ENCODE results near the gene RAD50. TPM values are rescaled to one million over a fixed set of nuclear protein-coding genes. Genes with fewer than 3 reads are reported as not detected.

Gene RAD50
- total and polyA plus RNA-seq, 10 of the 15 experiments (the other 5 are each of a cell fraction or from before 2014, with no cell fraction given): 12.8 to 68.6 (median 47.0) TPM

GRCh38 chr5:132663771-132664695 lies 107.3 kb downstream of the RAD50 start:
- Histone ChIP-seq H3K4me1 (ENCODE audit: control insufficient read depth, insufficient read depth, low read length) (peaks cover 61% of the 10 kb centered on the region), H3K9ac (ENCODE audit: control insufficient read depth, insufficient read depth, low read length) (peak overlapping the region; percentile 66), H4K20me1 (ENCODE audit: control insufficient read depth, insufficient read depth) (no peaks in the 10 kb centered on the region), H3K27me3 (replicated peaks in 1 of 2; ENCODE audit: control insufficient read depth in 2 of 2, insufficient read depth in 2 of 2, low read length in 1 of 2) (no peaks in the 10 kb centered on the region), H3K36me3 (ENCODE audit: control insufficient read depth in 2 of 2, insufficient read depth in 2 of 2, low read length in 1 of 2) (no peaks in the 10 kb centered on the region), H3K79me2 (ENCODE audit: control insufficient read depth, insufficient read depth, low read length) (no peaks in the 10 kb centered on the region), H3K4me2 (ENCODE audit: control insufficient read depth, insufficient read depth) (peak overlapping the region; percentile 65), H3K27ac (ENCODE audit: control insufficient read depth, insufficient read depth) (peak overlapping the region; percentile 96), H2AFZ (ENCODE audit: control insufficient read depth, low read depth, low read length) (peak overlapping the region; percentile 36; the same call in 1 of the 2 replicates), H3K4me3 (no peak overlapping the region), H3K9me3 (replicated peaks; ENCODE audit: control insufficient read depth, insufficient read depth, low read length) (no peaks in the 10 kb centered on the region)
- ATAC-seq (peak; percentile 67), FAIRE-seq (peak; percentile 90), DNase-seq (ENCODE audit: low read depth, low spot score) (peak; percentile 95)
- ChIA-PET SMC1A (ENCODE audit: uncharacterized antibody, unreplicated experiment) (interaction anchor here (0.6 to 12.1 kb wide), 24 partner anchors 11 to 238 kb away, joined by 3 to 156 read pairs (median 6); partner anchors contain the start of genes IL4, IRF1 and KIF3A), POLR2A (interaction anchor here (0.5 to 10.8 kb wide), 14 partner anchors 11 to 139 kb away, joined by 3 to 118 read pairs (median 4); partner anchors contain the start of genes CCNI2, IL4 and KIF3A), RAD21 (ENCODE audit: unreplicated experiment) (interaction anchor here (0.7 to 9.2 kb wide), 27 partner anchors 12 to 250 kb away, joined by 3 to 148 read pairs (median 7); partner anchors contain the start of genes CCNI2, IL4, KIF3A and RAD50), CTCF (interaction anchor here (0.5 to 7.0 kb wide), 18 partner anchors 11 to 629 kb away, joined by 3 to 58 read pairs (median 5); partner anchors contain the start of gene IL4)
- 8% methylated on average over 13 of the region's 13 CpGs for WGBS (ENCODE audit: insufficient coverage, insufficient replicate concordance, low lambda C conversion rate, missing lambda C conversion rate)
- intact Hi-C loops (cut with micrococcal nuclease; ENCODE audit: unreplicated experiment) (loop anchor here (1.0 to 5.0 kb wide), 11 partner anchors 10 to 242 kb away; partner anchors contain the start of genes GDF9, KIF3A and UQCRQ), in situ Hi-C loops (cut with MboI) (no loop called here)
- TSS peak; percentile 95 for BruUV-seq (replicated peaks)
- no peak; the same call in 1 of the 2 replicates for TF ChIP-seq USF2 (IDR thresholded peaks at IDR 0.05; ENCODE audit: borderline replicate concordance, low read depth, low read length)
- no peak for TF ChIP-seq EZH2 (IDR thresholded peaks at IDR 0.05; ENCODE audit: borderline replicate concordance, control insufficient read depth, low read depth, low read length)
- TF ChIP-seq POLR2A (IDR thresholded peaks at IDR 0.05; ENCODE audit: low read depth, low read length): no peak; the same call in 1 of the 2 replicates
- TF ChIP-seq ZBTB4 (CRISPR knock-in tag; IDR thresholded peaks at IDR 0.05): peak; percentile 64
- TF ChIP-seq NFIC (IDR thresholded peaks at IDR 0.05; ENCODE audit: low read depth, low read length): no peak
- no peak for TF ChIP-seq BCLAF1 (IDR thresholded peaks at IDR 0.05)
- TF ChIP-seq CTCF (IDR thresholded peaks at IDR 0.05 in 2 of 3, conservative IDR thresholded peaks at IDR 0.05 in 1 of 3; ENCODE audit: control insufficient read depth in 2 of 3, extremely low read depth in 1 of 3, insufficient read depth in 1 of 3, low read depth in 3 of 3, low read length in 3 of 3): no peak
- no peak for TF ChIP-seq HDAC6 (IDR thresholded peaks at IDR 0.05; ENCODE audit: unreplicated experiment)
- peak; percentile 70 for TF ChIP-seq NR2F1 (conservative IDR thresholded peaks at IDR 0.05)
- TF ChIP-seq ZNF384 (IDR thresholded peaks at IDR 0.05; ENCODE audit: borderline replicate concordance, low read depth, low read length): no peak
- TF ChIP-seq RB1 (IDR thresholded peaks at IDR 0.05; ENCODE audit: borderline replicate concordance): no peak; the same call in 1 of the 2 replicates

All from GM12878 (cell line).